Mucosa of stomach (tissue), 1 donor: ENCODE measurements around the gene CLRN2.

Experiments used
- H3K27me3 ChIP-seq: one replicate; pipeline ENCODE4 v1.7.0; 2013; ENCODE audit warnings: mild to moderate bottlenecking, low read length; ENCODE audit not compliant: control insufficient read depth, insufficient read depth
- H3K36me3 ChIP-seq: one replicate; pipeline ENCODE4 v1.7.0; 2013; ENCODE audit warnings: low read length; ENCODE audit not compliant: control insufficient read depth, insufficient read depth
- H3K4me1 ChIP-seq: one replicate; pipeline ENCODE4 v1.7.0; 2013; ENCODE audit warnings: mild to moderate bottlenecking, low read length; ENCODE audit not compliant: control insufficient read depth, insufficient read depth
- H3K4me3 ChIP-seq: one replicate; pipeline ENCODE4 v1.7.0; 2013; ENCODE audit warnings: low read length
- H3K9ac ChIP-seq: one replicate; pipeline ENCODE4 v1.7.0; 2013; ENCODE audit warnings: mild to moderate bottlenecking, low read length, moderate library complexity
- H3K9me3 ChIP-seq: one replicate; pipeline ENCODE4 v1.7.0; 2013; ENCODE audit warnings: mild to moderate bottlenecking, low read length, moderate library complexity; ENCODE audit not compliant: control insufficient read depth
- donor health status: Pancreatic carcinoma.

The CLRN2 gene

GRCh38 chr4:17514865-17515264 is at the start of gene CLRN2:
Gene CLRN2, plus strand, starts transcription at chr4:17515165. Its CDS starts 102 bp downstream, at chr4:17515267.
- Histone ChIP-seq H3K9me3 (no peaks in the 10 kb centered on the region), H3K4me3 (no peak within 1 kb of the TSS), H3K9ac (no peak within 1 kb of the TSS), H3K4me1 (no peaks in the 10 kb centered on the region), H3K36me3 (no peaks in the 10 kb centered on the region), H3K27me3 (peaks cover 5% of the 10 kb centered on the region)

GRCh38 chr4:17468619-17469221 is 46.2 kb upstream of the CLRN2 start:
- H3K36me3 ChIP-seq = no peaks in the 10 kb centered on the region
- H3K27me3 ChIP-seq = no peaks in the 10 kb centered on the region
- no peak overlapping the region for H3K9ac ChIP-seq
- H3K4me1 ChIP-seq = no peaks in the 10 kb centered on the region
- H3K9me3 ChIP-seq = no peaks in the 10 kb centered on the region
- H3K4me3 ChIP-seq = no peak overlapping the region

- Histone ChIP-seq H3K9ac (no peak overlapping the region), H3K27me3 (no peaks in the 10 kb centered on the region), H3K4me1 (no peaks in the 10 kb centered on the region), H3K4me3 (no peak overlapping the region), H3K9me3 (no peaks in the 10 kb centered on the region), H3K36me3 (no peaks in the 10 kb centered on the region)
Observed at GRCh38 chr4:17469931-17470674, 44.9 kb upstream of the CLRN2 start.

GRCh38 chr4:17475481-17475880 is 39.5 kb upstream of the CLRN2 start:
- Histone ChIP-seq H3K4me3 (no peak overlapping the region), H3K4me1 (no peaks in the 10 kb centered on the region), H3K9ac (no peak overlapping the region), H3K36me3 (no peaks in the 10 kb centered on the region), H3K9me3 (no peaks in the 10 kb centered on the region), H3K27me3 (no peaks in the 10 kb centered on the region)

GRCh38 chr4:17476853-17477252 is 38.1 kb upstream of the CLRN2 start:
- no peaks in the 10 kb centered on the region for H3K4me1 ChIP-seq
- no peaks in the 10 kb centered on the region for H3K27me3 ChIP-seq
- no peak overlapping the region for H3K4me3 ChIP-seq
- H3K9ac ChIP-seq = no peak overlapping the region
- no peaks in the 10 kb centered on the region for H3K9me3 ChIP-seq
- no peaks in the 10 kb centered on the region for H3K36me3 ChIP-seq

- Histone ChIP-seq H3K9ac (no peak overlapping the region), H3K27me3 (no peaks in the 10 kb centered on the region), H3K9me3 (no peaks in the 10 kb centered on the region), H3K4me1 (no peaks in the 10 kb centered on the region), H3K4me3 (no peak overlapping the region), H3K36me3 (no peaks in the 10 kb centered on the region)
Observed at GRCh38 chr4:17477774-17478472, 37.0 kb upstream of the CLRN2 start.

- Histone ChIP-seq H3K27me3 (no peaks in the 10 kb centered on the region), H3K9ac (no peak overlapping the region), H3K36me3 (no peaks in the 10 kb centered on the region), H3K4me1 (no peaks in the 10 kb centered on the region), H3K4me3 (no peak overlapping the region), H3K9me3 (no peaks in the 10 kb centered on the region)
Observed at GRCh38 chr4:17480210-17480927, 34.6 kb upstream of the CLRN2 start.

- no peak overlapping the region for H3K9ac ChIP-seq
- H3K27me3 ChIP-seq = no peaks in the 10 kb centered on the region
- H3K9me3 ChIP-seq = no peaks in the 10 kb centered on the region
- no peaks in the 10 kb centered on the region for H3K36me3 ChIP-seq
- H3K4me1 ChIP-seq = no peaks in the 10 kb centered on the region
- H3K4me3 ChIP-seq = no peak overlapping the region
Observed at GRCh38 chr4:17480955-17481354, 34.0 kb upstream of the CLRN2 start.

GRCh38 chr4:17482716-17483115 is 32.2 kb upstream of the CLRN2 start:
- H3K4me1 ChIP-seq = no peaks in the 10 kb centered on the region
- no peaks in the 10 kb centered on the region for H3K36me3 ChIP-seq
- H3K9ac ChIP-seq = no peak overlapping the region
- no peak overlapping the region for H3K4me3 ChIP-seq
- no peaks in the 10 kb centered on the region for H3K9me3 ChIP-seq
- H3K27me3 ChIP-seq = no peaks in the 10 kb centered on the region

GRCh38 chr4:17489123-17489522 is 25.8 kb upstream of the CLRN2 start:
- Histone ChIP-seq H3K4me1 (peaks cover 7% of the 10 kb centered on the region), H3K36me3 (peaks cover 3% of the 10 kb centered on the region)

GRCh38 chr4:17489721-17490120 is 25.2 kb upstream of the CLRN2 start:
- Histone ChIP-seq H3K4me1 (peaks cover 9% of the 10 kb centered on the region), H3K27me3 (no peaks in the 10 kb centered on the region), H3K9ac (no peak overlapping the region), H3K4me3 (no peak overlapping the region), H3K9me3 (no peaks in the 10 kb centered on the region), H3K36me3 (peaks cover 3% of the 10 kb centered on the region)

More at GRCh38 chr4:17489123-17489522, 25.8 kb upstream of the CLRN2 start:
- Histone ChIP-seq H3K9ac (no peak overlapping the region), H3K27me3 (no peaks in the 10 kb centered on the region), H3K9me3 (no peaks in the 10 kb centered on the region), H3K4me3 (no peak overlapping the region)
